Left renal cortex interstitium (tissue), 4 donors: ENCODE results near the gene LYSET. TPM values are rescaled to one million over a fixed set of nuclear protein-coding genes. Genes with fewer than 3 reads are reported as not detected.
"Not testable (repeated sequence)": the region's sequence is repeated elsewhere in the genome, so short reads cannot be mapped to it uniquely, and the experiment has no call there.

Experiments used
- DNase-seq, 4 donors: peaks; one replicate each; pipeline ENCODE4 v3.0.0-alpha.2; 2013; ENCODE audit warnings: low read depth in 4 of 4, low spot score in 2 of 4, missing footprints in 1 of 4
- polyA plus RNA-seq, 4 donors: library from polyadenylated mRNA; unstranded; fragments of 120-200 nt; gene quantifications; one replicate each; pipeline ENCODE4 v1.2.1, GENCODE V29; 2013; ENCODE audit not compliant: insufficient read length in 4 of 4

Gene LYSET
- polyA plus RNA-seq, 4 donors = 34.2 to 42.5 (median 39.4) TPM

DNA sequence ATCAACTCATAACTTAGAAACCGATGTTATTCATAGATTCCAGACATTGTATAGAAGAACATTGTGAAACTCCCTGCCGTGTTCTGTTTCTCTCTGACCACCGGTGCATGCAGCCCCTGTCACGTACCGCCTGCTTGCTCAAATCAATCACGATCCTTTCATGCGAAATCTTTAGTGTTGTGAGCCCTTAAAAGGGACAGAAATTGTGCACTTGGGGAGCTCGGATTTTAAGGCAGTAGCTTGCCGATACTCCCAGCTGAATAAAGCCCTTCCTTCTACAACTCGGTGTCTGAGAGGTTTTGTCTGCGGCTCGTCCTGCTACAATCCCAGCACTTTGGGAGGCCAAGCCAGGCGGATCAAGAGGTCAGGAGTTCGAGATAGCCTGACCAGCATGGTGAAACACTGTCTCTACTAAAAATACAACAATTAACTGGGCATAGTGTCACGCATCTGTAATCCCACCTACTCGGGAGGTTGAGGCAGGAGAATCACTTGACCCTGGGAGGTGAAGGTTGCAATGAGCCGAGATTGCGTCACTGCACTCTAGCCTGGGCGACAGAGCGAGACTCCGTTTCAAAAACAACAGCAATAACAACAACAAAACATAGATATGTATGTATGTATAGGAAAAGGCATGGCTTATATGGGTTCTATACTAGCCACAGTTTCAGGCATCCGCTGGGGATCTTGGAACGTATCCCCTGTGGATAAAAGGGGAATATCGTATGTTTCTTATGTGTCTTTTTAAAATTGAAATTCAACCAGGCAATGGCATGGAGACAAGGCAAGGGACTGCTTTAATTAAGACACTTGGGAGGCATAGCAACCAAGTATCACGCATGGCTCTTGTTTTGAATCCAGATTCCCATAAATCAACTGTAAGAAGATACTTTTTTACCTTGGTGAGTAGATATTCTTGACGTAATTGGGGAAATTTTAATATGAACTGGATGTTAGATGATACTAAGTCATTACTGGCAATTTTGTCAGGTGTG, 19.5 kb upstream of the LYSET start:
- DNase-seq = not testable (repeated sequence)

DNA sequence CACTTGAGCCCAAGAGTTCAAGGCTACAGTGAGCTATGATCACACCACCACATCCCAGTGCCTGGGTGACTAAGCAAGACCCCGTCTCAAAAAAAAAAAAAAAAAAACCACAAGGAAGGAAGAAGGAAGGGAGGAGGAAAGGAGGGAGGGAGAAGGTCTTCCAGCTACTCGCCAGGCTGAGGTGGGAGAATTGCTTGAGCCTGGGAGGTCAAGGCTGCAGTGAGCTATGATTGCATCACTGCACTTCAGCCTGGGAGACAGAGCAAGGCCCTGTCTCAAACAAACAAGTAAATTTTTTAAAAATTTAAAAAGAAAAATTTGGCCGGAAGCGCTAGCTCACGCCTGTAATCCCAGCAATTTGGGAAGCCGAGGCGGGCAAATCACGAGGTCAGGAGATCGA, 16.5 kb upstream of the LYSET start:
- not testable (repeated sequence) for DNase-seq

DNA sequence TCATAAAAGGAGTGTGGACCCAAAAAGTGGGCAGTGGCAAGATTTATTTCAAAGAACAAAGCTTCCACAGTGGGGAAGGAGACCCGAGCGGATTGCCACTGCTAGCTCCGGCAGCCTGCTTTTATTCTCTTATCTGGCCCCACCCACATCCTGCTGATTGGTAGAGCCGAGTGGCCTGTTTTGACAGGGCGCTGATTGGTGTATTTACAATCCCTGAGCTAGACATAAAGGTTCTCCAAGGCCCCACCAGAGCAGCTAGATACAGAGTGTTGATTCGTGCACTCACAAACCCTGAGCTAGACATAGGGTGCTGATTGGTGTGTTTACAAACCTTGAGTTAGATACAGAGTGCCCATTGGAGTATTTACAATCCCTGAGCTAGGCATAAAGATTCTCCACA, 15.5 kb upstream of the LYSET start:
- DNase-seq = not testable (repeated sequence)

GRCh38 chr14:93170141-93170540, 15.0 kb upstream of the LYSET start:
- not testable (repeated sequence) for DNase-seq

- no peak for DNase-seq
These were observed 13.7 kb upstream of the LYSET start for GRCh38 chr14:93171376-93171775.

GRCh38 chr14:93173943-93174395, 11.1 kb upstream of the LYSET start:
- DNase-seq = no peak

- DNase-seq = not testable (repeated sequence)
These were observed 10.4 kb upstream of the LYSET start for GRCh38 chr14:93174731-93175130.

- DNase-seq = no peak
These were observed 9.6 kb upstream of the LYSET start for GRCh38 chr14:93175492-93175891.

DNA sequence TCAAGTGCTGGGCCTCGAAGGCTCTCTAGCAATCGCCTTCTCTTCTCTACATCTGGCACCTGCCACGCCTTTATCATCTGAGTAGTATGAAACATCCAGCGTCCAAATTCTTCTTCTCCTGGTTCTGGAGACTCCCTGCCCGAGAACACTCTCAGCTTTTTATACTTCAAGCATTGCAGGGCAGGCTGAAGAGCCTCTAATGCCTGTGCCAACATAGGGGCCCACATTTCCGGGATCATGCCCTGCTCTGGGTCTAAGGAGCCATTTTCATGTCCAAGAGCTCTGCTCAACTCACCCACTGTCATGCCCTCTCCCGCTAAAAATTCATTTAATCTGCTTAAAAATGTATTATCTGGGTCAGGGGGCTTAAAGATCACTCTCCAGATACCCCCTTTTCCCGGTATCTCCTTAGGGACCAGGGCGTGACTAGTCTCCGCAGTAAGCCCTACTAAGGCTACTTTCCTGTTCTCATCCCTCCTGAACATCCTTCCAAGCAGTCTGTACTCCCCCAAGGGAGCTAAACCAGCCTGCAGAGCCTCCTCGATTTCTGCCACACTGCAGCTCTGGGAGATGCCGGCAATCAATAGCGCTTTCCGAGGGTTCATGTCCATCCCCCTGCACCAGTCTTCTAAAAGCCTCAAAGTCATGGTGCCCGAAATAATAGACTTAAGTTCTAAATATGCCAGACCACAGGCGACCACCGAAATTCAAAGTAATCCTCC, 1.4 kb upstream of the LYSET start:
- no peak for DNase-seq

DNA sequence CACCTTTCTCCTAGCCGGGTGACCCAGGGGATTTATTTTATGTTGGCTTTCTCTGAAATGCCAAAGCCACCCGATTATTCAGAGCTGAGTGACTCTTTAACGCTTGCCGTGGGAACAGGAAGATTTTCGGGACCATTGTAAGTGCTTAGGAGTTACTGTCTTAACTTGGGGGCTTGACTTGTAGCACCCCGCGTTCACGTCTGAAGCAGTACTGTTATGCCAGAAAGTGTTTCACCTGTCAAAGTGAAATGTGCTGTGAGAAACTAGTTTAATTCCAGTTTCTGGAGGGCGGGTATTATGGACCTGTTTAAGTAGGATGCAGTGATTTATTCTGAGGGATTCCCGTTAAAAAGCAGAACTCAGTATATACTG, 218 bp downstream of the LYSET start:
- DNase-seq = peak in 3 of 4 donors; percentile 4 to 27 (median 20)

DNA sequence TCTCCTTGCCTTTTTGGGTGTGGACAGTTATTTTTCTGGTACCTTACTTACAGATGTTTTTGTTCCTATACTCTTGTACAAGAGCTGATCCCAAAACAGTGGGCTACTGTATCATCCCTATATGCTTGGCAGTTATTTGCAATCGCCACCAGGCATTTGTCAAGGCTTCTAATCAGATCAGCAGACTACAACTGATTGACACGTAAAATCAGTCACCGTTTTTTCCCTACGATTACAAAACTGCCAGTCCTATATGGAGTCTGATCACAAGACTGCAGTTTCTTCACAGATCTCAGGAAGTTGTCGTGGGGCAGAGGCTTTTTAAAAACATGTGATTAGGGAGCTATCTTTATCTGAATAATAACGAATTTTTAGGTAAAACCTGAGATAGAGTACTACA, 1.3 kb downstream of the LYSET start:
- no peak for DNase-seq

DNA sequence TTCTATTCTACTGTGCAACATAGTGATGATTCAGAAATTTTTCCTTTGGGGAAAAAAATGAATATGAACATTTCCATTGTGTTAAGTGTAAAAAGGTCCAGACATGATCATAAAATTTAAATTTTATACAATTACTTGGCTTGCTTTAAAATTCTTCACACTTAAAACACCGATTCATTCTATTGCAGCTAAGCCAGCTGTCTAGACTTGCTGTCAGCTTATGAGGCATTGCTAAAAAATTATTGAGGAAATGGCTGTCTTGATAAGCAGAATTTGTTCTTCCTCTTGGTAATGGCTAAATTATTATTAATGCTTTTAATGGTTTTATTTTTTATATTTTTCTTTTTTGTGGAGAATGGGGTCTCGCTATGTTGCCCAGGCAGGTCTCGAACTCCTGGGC, 1.8 kb downstream of the LYSET start:
- no peak for DNase-seq

- no peak for DNase-seq
These were observed 10.3 kb downstream of the LYSET start for GRCh38 chr14:93195316-93195999.

DNA sequence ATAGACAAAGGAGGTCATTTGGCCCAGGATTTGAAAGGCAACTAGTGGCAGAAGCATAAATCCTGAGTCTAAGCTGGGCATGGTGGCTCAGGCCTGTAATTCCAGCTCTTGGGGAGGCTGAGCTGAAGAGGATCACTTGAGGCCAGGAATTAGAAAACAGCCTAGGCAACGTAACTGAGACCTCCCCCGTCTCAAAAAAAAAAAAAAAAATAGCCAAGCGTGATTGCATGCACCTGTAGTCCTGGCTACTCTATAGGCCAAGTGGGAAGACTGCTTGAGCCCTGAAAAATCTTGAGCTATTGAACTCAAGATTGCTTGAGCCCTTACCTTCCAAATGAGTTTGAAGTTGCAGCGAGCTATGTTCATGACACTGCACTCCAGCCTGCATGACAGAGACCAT, 13.9 kb downstream of the LYSET start:
- DNase-seq = no peak

DNA sequence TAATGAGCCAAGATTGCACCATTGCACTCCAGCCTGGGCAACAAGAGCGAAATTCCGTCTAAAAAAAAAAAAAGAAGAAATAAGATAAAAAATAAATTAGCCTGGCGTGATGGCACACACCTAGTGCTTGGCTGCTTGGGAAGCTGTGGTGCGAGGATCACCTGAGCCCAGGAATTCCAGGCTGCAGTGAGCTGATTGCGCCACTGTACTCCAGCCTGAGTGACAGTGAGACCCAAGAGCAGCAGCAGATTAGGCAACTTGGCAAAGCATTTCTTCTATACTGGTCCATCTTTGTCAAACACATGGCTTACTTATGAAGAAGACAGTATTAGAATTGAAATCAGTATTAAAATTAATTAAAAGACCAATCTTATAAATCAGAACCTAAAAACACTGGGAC, 15.4 kb downstream of the LYSET start:
- no peak for DNase-seq

- DNase-seq = no peak
These were observed 16.1 kb downstream of the LYSET start for GRCh38 chr14:93201155-93201704.

DNA sequence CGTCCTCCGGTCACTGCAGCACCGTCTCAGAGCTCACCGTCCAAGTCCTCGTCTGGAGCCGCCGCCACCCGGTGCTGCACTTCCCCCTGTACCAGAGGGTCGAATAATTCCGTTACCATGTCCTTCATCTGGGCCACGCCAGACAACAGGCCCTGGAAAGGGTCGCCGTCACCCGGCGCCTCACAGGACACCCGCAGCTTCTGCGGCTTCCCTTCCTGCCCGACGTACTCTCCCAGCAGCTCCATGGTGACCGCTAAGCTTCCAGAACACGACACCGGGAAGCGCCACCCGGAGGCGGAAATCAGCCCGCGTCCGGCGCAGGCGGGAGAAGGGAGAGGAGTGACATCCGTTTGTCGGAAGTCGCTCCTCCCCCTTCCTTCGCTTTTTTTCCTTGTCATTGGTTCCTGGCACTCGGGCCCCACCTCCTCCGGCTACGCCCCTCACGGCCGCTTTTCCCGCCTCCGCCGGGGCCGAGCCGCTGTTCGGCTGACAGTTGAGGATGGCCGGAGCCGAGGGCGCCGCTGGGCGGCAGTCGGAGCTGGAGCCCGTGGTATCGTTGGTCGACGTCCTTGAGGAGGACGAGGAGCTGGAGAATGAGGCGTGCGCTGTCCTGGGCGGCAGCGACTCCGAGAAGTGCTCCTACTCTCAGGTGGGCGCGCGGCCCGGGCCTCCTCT, 21.8 kb downstream of the LYSET start, which contains the start of the genes GON7 and UBR7:
GON7 (minus strand) TSS at position 273 of the 675 bp plus-strand sequence; CDS start at position 245, 28 bp downstream.
UBR7 (plus strand) TSS at position 464 of the 675 bp plus-strand sequence; CDS start at position 500, 36 bp downstream.
- DNase-seq = peak; percentile 82 to 97 (median 91)

DNA sequence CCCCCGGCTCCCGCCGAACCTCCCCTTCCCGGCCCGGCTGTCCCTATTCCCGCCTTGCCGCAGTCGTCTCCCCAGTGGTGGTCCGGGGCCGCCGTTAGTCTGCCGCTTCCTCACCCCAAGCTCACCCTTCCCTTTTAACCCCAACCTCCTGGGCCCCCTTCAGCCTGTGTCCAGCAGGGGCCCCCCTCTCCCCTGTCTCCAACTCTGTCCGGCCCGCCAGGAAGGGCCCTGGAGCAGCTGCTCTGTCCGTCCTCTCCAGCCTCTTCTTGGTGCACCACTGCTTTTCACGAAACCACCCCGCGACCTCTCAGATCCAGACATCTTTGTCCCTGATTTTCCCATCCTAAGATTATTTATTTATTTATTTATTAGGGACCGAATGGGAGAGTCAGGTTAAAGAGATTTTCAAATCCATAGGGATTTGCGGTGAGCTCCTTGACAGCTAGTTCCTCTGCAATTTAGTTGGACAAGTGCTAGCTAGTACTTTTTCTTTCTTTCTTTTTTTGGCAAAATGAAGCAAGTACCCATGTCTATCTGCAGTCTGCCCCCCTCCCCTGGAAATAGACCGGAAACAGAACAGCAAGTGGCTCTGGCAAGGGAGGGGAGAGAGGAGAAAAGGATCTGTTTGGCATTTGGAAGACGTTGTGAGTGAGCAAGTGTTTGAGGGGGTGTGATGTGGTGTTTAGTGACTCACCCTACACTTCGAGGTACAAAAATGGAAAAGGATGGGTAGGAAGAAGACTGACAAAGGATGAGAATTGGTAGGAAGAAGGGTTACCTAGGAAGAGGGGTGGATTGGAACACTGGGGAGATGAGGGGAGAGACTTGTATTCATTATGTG, 22.6 kb downstream of the LYSET start:
- peak in 1 of 4 donors; percentile 46 for DNase-seq

DNA sequence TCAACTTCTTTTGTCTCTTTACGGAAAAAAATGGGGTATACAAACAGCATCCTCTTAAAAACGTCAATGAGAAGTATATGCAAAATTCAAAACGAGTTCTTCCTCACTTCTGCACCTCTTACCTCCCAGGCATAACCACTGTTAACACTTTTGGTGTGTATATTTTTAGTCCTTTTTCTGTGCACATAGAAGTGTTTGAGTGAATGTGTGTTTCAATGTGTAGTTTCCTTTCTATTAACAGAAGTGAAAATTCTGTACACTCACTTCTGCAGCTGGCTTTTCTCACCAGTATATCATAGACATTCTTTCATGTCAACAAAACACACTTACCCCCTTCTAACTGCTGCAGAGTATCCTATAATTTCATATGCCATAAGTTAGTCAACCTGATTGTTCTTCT, 27.3 kb downstream of the LYSET start:
- DNase-seq = no peak
